CD4-positive, alpha-beta T cell treated with Interleukin-4 for 1 hour (primary cell): ENCODE data around the gene RTN1.

Experiments
- DNase-seq, 2 donors: peaks; one replicate each; pipeline ENCODE4 v3.0.0-alpha.2; 2020 to 2022

The RTN1 gene

DNA sequence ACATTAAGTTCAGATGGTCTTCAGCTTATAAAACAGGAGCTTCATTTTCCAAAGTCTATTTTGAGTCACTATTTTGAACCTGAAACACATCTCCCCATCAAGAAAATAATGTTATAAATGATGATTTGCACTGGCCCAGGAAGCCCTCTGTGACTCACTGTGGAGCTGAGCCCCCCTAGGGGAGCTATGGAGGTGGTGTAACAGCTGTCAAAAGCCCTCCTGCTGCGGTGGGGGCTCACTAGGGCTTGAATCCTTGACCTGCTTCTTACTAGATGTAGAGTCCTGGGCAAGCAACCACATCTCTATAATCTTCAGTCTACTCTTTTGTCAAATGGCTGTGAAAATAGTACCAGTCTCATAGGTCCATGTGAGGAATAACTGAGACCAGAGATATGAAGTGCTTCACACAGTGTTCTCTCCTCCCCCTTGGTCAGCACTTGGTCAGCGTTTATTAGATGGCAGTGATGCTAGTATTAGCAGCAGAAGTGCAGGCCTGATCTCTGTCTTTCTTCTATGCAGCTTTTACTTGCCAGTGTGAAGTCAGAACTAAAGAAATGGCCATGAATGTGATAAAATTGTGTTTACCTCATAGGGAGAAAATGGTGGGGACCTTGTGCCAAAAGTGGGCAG is 83.4 kb downstream of the RTN1 start:
- DNase-seq: no peak

DNA sequence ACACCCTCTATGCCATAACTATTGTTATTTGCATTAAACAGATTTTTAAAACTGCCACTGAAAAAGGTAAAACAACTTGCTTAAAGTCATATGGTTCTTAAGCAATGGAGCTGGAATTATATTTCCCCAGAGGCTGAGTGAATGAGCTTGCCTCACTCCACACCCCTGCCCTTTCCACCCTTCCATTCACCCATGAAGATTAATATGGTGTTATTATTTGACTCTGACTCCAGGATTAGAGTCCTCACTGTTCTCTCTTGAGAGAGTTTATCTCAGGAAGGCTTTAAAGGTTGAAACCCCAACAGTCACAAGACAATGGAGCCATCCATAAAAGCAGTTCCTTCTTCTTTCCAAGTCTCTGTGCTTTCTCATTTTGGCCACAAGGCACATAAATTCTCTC is 84.9 kb downstream of the RTN1 start:
- no peak for DNase-seq

DNA sequence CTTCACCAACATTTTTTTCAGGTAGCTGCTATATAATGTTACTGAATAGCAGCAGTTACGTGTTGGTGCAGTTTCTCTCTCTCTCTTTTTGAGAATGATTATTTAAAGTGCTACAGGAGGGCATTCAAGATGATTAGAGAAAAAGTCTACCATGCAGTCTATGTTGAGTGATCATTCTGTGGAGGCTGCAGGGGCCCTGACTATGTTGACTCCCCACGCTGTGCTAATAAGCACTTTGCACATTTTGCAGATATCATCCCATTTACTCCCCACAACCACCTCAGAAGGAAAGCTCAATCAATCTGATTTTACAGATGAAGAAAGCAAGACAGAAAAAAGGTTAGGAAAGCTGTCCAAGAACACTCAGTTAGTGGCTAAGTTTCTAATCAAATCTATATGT is 87.8 kb downstream of the RTN1 start:
- DNase-seq: no peak

DNA sequence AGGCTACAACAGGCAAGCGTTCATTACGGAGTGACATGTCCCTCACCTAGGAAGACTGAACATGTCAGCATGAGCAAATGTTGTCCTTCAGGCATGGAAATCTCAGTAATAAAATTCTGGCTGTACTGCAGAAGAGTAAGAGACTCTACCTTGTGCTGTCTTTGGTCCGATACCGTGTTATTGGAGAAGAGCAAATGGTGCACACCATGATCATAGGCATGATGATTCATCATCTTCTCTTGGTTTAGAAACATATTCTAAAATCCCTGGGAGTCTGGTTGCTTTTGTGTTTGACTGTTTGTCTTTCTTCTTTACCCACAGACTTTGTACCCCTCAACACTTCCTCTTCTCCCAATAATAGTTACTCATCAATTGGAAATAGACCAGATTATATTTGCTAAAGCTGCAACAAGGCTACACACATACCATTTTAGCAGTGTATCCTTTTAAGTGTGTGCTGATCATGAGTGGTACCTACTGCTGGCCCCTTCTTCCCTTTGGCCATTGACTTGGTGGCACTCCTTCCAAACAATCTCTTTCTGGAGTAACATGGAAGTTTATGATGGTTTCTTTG is 93.5 kb downstream of the RTN1 start:
- DNase-seq: no peak

DNA sequence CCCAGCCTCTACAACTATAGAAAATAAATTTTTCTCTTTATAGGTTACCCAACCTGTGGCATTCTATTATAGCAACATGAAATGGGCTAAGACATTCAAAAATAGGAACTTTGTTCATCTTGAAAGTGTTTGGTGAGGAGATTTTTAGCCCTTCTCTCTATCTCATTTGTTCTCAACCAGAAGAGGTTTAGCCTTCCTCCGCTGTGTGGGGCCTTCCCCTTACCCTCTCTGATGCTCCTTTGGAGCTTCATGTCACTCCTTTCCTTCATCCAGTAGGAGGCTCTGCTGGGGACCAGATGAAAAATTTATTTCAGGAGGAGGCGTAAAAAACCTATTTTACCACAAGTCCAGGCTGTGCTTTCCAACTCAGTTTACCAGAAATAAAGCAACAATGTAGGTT is 94.1 kb downstream of the RTN1 start:
- no peak for DNase-seq

DNA sequence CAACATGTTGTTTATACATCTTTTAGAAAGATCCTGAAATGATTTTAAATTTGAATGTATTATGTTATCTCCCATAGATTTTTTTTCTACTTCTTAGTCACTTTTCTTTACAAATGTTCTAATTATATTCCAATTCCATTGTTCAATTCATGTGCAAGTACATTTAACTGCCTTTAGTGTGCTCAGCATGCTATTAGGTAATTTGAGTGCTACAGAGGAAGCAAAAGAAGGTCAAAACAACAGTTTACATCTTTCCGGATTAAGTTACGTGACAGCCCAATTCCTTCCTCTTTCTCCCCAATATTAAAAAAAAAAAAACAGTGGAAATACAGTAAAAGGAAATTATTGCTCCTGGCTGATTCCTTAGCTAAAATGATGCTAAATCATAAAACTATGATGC is 98.3 kb downstream of the RTN1 start:
- no peak for DNase-seq

DNA sequence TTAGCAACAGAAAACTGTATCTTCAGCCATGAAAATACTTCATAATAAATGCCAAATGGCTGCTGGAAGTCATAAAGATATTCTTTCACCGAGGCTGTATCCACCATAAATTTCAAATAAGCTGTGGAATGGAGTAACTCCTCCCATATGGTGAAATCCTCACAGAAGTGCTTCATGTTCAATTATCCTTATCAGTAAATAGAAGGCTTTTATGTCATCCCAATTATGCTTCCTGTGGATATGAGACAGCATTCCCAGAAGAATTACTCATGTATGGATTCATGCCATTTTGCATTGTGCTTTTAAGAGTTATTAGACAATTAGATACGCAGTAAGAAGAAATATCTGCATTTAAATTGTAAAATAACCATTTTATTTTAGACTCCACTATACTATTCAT is 99.0 kb downstream of the RTN1 start:
- DNase-seq: no peak

DNA sequence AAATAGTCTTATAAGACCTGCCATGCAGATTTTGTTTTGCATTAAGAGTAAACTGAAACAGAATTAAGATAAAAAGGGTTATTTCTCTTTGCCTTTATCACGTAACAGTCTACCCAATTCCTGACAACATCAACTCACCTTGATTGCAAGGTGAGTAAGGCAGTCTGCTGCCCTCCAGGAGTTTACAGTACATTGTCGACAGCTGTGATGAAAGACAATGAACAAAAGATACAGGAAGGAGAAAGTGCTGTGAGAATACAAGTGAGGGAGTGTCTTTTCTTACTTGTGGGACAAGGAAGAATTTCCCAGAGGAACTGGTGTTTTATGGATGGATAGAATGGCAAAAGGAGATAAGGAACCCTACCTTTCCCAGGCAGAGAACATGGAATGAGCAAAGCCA is 101.0 kb downstream of the RTN1 start:
- no peak for DNase-seq

DNA sequence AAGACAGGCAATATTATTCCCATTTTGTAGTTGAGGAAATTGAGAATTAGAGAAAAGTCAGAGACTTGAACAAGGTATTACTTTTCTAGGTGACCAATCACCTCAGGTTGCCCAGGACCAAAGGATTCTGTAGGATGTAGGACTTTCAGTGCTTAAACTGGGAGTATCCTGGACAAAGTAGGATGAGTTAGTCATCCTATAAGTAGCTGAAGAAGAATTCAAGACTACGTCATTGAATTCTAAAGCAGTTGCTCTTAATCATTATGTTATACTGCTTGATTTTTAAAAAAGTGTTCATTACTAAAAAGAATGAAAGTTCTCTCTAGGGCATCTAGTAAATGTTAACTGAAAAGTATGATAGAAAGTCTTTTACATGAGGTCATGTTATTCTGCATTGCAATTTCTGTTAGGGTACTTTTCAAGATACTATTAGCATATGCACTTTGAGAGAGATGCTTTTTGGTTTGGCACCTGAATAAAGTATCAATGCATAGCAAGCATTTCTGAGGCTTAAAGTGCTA is 101.7 kb downstream of the RTN1 start:
- DNase-seq: no peak

DNA sequence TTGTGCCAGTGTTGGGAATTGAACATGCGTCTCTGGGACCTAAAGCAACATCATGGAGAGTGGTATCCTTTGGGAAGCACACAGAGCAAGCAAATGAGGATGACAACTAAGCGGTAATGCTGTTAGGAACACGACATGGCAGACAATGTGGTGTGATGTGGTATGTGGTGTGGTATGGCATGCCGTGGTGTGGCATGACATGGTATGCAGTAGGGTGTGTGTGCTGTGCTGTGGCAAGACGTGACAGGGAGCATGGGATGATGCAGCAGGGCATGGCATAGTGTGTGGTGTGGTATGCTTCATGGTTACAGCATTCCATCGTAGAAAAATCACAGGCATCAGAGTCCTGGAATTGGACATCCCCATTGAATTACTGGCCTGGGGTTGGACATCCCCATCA is 108.7 kb downstream of the RTN1 start:
- no peak for DNase-seq

DNA sequence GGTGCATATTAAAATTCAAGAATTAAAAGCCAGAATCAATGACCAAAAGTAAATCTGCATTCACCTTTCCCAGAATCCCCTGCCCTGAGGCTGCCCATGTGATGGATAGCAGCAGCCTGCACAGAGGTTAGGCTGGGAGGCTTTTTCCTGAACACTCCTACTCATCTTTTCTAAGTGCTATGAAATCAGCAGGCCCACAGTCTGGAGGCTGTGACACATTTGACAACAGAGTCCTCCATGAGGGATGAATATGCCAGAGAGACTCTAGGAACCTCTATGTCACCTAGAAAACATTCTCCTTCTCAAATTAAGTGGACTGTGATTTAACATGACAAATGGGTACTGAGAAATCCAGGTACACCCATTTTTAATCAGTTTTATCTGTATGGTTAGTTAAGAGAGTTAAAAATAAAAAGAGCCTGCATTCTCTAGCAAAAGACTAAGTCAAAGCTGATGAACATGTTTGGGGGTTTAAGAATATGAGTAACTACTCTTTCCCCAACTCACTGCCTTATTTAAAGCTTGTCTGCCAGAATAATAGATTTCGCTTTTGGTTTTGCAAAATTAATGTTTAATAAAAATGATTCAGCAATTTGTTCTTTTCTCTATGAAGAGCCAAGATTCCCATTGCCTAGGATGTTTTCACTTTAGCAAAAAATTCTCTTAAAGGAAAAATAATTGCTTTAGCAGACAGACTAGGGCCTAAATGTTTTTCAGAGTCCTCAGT is 115.0 kb downstream of the RTN1 start:
- no peak for DNase-seq

DNA sequence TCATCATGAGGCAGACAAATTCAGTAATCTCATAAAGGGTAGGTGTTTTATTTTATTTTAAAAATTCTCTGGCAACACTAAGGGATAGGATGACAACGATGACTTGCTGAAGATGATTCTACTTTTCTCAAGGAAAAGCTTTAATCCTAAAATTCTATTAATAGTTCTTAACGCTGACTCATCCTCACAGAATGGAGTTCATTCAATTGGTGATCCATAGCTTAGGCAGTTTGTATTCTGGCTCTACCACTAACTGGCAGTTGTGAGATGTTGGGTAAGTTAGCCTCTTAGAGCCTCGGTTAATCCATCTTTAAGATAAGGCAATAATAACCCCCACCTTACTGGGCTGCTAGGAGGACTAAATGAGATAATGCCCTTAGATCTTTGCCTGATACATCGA is 116.3 kb downstream of the RTN1 start:
- DNase-seq: no peak

DNA sequence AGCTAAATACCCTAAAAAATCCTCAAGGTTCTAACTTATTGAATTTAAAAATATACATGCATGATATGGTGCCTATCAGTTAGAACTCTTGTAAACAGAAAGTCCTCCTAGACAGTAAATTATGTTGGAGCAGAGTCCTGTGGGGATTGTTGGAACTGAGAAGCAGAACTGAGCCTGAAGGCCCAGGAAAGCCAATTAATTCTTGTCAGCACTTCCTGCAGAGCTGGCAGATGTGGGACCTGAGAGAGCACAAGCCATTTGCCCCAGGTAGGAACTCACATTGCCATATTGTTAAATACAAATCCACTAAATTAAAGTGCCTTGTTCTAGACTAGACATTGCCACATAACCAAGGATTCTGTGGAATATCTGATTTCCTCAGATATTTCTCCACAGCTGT is 117.1 kb downstream of the RTN1 start:
- no peak for DNase-seq

DNA sequence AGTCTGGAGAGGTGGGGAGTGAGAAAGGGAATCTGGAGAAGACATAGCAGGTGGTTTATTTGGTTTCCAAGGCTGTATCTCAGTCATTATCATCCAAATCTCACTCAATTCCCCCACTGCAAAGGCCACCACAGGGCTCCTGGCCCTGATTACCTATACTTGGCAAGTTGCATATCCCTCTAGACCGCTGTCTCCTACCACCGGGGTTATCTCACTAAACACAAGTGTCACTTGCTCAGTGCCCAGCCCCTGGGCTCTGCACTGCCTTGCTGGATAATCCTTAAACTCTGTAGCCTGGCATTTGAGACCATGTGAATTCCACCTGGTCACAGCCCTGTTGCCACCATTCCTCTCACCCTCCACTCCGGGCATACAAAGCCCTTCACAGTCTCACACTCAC is 119.0 kb downstream of the RTN1 start:
- DNase-seq: no peak

DNA sequence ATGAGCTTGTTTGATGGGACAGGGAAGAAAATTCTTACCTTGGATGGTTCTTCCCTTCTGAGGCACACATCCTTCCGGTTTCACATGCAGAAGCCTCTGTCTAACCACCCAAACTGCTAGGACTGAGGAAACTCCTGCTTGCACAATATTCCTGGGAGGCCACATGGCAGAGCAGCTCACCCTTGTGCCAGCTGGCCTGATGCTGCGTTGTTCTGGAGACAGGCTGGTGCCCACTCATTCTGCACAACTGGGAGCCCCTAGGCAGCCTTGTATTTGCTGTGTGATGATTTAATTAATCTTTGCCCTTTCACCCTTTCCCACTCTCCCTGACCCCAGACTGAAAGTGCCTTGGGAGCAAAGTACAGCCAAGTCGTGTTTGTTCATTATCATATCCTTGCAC is 130.8 kb downstream of the RTN1 start:
- DNase-seq: peak in 1 of 2 donors; percentile 12

DNA sequence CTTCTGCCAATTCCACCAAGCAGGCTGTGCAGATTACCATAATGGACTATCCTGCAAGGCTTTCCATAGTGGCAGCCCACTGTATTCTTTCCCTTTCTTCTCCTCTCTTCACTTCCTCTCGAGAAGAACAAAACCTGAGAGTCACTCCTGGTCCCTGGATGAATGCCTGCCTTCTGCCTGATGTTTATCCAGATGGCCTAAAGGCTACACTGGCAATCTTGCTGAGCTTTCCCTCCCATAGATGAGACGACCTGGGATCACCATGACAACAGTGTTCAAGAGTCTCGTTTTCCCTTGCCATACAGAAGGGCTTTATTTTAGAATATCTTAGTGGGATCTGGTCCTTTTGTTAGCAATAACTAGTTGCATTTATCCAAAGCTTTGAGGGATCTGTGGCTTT is 142.3 kb downstream of the RTN1 start:
- DNase-seq: no peak

DNA sequence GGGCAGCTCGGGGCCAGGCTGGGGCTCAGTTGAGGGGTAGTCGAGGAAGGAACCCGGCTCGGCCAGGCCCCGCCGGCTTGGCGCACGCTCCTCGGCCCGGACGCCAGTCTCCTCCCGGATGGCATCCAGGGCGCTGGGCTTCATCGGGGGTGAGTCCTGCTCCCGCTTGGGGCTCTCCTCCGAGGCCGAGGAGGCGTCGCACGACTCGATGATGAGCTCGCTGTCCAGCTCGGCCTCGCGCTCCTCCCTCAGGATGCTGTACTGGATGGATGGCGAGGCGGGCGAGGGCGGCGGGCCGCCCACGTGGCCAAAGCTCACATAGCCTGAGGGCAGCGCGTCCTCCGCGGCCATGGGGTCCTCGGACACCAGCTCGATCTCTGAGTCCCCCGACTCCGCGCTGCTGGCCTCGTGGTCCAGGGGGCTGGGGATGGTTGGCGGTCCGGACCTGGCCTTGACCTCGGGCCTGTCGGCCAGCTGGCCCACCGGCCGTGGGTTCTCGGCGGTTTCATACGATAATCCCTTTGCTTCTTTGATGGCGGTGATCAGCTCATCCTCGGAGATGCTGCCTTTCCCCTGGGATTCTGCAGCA is 143.4 kb downstream of the RTN1 start:
- no peak for DNase-seq

DNA sequence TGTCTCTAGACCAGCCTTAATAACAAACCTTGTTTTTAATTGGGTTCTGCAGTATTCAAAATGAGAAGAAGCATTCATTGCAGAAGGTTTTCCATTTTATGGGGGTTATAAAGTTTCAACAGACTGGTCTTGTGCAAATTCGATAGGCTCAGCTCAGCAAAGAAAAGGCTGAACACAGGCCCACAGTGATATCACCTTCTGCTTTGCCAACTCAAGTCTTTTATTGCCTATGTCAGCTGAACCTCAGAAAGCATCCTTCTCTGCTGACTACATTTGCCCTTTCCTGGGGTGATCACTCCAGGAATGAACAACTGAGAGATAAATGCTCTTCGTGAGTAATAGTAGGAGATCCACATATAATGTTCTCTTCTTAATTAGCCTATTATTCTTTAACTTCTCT is 159.5 kb downstream of the RTN1 start:
- DNase-seq: no peak

DNA sequence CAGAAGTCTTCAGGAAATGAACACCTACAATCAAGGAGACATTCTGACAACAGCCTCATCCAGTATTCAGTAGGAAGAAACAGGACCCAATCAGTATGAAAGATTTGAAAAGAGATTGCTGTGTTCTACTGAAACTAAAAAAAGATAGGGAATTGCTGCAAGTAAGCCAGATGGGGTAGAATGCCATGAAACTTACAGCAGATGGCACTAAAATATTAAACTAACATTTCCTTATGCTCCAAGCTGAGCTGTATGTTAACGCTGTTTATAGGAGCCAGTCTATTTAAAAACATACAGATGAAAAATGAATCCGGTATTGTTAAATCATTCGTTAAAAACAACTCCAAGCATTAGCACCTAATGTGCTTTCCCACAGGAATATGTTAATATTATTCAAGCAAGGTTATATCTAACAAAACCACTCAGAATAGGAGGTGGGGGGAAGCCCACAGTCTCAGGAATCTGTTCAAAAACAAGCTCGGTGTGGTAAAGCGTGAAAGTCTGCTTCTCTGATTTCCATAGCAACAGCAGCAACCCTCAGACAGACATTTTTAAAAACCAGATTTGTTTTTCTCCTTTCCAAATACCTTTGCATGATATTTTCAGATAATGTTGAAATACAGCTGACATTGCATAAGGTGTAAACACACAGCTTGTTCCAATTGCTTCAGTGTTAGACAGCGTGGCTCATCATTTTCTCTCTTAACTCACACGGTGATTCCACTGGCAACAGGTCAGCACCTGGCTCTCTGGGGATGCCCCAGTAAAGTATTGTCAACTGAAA is 162.6 kb downstream of the RTN1 start:
- DNase-seq: no peak

DNA sequence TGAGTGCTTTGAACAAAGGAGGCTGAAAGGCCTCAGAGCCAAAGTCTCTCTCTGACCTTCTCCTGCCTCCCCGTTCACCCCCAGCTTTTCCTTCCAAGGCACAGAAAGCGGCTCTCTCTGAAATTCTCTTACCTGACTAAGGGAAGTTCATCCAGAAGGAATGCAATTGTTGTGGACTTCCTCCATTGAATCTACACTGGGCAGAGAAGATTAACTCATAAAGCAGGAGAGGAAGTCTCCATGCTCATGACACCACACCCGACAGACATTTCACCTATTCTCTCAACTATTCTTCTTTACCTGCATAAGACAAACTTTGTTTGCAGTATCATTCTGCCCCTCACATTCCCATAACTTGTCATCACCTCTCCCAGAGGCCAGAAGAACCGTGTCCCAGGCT is 164.7 kb downstream of the RTN1 start:
- no peak for DNase-seq

DNA sequence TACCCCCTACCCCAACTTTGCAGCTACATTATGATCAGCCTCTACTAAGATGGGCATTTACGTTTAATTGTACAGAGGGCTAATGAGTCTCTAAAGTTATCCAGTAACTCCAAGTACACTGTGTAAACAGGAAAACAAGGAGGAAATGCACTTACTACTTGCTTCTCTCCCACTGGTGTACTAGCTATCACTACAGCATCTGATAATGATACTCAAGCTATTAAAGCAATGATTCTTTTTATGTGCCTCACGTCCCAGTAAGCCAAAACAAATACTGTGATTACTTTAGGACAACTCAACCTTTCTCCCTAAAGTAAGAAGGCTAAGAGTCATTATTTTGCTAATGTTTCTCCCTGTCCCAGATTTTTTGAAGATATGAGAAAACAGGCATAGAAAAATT is 165.3 kb downstream of the RTN1 start:
- no peak for DNase-seq

DNA sequence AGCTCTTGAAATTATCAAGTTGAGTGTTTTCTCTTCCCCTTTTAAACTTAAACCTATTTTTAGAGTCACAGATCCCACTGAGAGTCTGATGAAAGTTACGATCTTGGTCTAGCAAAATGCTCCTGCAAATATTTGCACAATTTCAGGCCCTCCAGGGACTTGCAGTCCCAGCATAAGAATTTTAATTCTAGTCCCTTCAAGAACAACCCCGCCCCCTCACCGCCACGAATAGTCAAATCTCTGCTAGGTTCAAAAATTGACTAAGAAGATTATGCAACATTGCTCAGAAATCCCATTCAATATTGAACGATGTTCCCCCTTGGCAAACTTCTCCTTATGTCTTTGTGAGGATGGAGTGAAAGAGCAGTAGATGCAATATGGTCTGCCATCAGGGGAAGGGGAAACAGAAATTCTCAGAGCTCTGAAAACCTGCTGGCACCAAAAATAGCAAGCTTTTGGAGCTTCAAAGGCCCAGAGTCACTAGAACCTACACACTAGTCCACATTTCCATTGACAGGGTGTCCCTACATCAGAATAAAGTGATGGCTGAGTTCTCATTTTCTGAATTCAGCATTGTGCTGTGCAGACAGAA is 166.4 kb downstream of the RTN1 start:
- DNase-seq: no peak

DNA sequence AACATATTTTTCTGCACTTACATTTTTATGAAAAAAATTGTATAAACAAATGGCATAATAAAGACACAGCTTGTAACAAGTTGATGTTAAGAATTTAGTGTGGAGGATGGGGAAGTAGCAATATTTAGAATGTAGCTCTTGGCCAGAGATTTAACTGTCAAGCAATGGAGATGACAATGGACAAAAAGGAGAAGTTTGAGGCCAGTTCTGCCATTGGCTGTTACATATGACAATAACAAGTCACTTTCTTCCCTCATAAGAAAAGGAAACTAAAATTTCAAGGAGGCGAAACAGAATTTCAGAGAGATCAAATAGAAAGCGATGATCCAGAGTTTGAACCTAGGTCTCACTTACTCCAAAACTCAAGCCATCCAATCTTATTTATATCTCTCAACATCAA is 171.1 kb downstream of the RTN1 start:
- DNase-seq: no peak
